HG03457 (cell line): ENCODE data around the gene ACAP3.

ENCODE experiments used
- ATAC-seq: cut with Tn5 transposase; IDR thresholded peaks from one replicate; pipeline ENCODE4 v1.9.1; 2021; ENCODE audit warnings: moderate number of reproducible peaks; ENCODE audit not compliant: unreplicated experiment

ACAP3 gene

DNA sequence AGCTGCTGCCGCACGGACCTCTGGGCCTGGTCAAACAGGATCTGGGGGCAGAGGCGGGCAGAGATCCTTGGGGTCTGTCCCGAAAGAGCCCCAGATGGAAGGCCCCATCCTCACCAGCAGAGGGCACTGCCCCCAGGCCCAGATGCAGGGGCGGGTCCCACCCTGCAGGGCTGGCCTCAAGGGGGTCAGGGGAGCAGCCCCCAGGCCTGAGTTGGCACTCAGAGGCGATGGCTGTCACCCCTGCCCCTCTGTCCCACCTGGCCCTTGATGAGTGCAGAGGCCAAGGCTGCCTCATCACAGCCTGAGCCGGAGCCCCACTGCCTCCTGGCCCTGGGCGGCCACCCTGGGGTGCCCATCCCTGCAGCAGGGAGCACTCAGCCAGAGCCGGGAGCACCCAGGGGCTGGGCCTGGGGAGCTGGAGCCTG lies 5.7 kb downstream of the ACAP3 start:
- ATAC-seq, result no peak

DNA sequence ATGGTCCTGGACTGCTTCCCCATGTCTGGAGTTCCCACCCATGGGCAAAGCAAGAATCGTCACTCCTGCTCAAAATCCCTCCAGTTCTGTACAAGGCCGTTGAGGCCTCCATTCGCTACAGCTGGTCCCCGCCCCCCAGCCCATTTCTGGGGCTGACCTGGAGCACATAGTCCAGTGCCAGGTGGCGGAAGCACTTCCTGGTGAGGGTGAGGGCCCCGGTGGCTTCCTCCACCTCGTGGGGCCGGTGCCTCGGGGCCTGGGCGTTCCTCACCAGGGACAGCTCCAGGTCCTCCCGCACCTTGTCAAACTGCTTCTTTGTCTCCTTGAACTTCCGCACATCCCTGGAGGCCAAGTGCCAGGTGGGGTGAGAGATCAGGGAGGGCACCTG lies 7.4 kb downstream of the ACAP3 start:
- ATAC-seq, result no peak

DNA sequence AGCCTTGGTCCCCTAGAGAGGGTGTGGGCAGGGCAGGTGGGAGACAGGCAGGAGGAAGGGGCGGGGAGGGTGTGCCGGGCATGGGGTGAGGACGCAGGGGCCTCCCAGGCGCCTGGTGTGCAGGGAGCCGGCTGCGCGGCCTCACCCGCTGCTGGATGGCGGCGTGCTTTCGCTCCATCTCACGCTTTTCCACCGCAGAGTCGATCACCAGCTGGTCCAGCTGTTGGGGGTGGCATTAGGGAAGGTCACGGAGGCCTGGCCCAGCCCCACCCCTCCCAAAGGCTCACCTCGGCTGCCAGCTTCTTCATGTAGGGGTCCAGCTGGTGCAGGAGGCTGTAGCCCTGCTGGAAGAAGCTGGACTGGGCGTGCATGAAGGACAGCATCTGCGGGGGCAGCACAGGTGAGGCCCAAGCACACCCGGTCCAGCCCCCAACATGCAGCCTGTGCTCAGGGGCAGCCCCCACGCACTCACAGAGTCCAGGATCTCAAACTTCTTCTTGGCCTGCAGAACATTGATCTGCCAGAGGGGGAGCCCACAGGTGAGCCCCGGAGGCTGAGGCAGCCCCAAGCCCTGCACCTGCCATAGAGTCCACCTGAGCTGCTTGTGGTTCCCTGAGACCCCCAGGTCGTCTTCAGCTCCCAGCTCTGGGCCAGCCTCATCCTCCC lies 7.9 kb downstream of the ACAP3 start:
- no peak for ATAC-seq

DNA sequence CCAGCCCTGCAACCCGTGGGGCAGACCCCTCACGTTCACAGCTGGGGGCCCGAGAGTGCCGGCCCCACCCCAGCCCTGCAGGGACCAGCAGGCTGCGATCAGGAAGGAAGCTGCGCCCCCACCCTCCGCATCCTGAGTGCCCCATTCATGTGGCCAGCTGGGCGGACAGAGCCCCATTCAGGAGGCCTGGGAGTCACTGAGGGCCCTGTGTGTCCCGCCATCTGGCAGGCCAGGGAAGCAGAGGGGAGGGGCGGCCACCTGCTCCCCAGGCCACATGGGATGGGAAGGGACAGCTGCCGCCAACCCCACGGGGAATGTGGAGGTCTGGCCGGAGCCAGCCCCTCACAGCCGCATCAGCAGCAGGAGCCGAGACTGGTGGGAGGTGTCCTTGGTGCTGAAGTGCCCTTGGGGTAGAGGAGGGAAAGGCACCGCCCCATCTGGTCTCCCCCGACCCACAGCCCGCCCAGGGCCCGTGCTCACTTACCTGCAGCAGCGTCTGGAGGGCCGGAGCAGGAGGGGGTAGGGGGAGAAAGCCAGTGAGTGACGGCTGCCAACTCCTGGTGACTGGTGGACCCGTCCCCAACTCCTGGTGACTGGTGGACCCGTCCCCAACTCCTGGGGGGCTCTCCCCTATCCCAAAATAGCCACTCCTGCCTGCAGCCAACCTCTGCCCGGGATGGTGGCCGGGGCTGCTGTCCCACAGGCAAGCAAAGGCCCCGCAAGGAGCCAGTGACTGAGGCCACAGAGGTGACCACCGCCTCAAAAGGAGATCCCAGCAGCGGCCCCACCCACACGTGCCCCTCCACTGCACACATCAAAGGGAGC lies 8.7 kb downstream of the ACAP3 start:
- no peak for ATAC-seq

DNA sequence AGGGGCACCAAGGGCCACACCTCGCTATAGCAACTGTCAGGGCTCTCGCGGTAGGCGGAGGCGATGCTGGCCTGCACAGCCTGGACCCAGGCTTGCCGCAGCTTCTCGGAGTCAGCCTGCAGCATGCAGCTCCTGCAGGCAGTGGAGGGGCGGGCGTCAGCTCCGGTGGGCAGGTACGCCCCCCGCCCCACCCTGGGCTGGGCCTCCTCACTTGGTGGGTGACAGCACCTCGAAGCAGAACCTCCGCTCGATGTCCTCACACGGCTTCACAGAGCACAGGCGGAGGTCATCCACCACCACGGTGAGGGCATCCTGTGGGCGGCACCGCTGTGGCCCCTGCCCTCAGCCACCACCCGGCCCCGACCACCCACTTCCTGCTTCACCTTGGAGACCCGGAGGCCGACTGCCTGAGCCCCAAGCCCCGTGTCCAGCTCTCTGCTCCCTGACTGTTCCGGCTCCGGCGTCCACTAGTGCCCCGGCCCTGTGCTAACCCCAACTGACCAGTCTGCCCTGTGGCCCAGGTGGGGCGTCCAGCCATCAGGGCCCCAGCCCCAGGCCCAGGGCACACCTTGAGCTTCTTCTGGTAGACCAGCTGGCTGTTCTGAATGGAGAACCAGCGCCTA lies 9.8 kb downstream of the ACAP3 start:
- ATAC-seq, result no peak

DNA sequence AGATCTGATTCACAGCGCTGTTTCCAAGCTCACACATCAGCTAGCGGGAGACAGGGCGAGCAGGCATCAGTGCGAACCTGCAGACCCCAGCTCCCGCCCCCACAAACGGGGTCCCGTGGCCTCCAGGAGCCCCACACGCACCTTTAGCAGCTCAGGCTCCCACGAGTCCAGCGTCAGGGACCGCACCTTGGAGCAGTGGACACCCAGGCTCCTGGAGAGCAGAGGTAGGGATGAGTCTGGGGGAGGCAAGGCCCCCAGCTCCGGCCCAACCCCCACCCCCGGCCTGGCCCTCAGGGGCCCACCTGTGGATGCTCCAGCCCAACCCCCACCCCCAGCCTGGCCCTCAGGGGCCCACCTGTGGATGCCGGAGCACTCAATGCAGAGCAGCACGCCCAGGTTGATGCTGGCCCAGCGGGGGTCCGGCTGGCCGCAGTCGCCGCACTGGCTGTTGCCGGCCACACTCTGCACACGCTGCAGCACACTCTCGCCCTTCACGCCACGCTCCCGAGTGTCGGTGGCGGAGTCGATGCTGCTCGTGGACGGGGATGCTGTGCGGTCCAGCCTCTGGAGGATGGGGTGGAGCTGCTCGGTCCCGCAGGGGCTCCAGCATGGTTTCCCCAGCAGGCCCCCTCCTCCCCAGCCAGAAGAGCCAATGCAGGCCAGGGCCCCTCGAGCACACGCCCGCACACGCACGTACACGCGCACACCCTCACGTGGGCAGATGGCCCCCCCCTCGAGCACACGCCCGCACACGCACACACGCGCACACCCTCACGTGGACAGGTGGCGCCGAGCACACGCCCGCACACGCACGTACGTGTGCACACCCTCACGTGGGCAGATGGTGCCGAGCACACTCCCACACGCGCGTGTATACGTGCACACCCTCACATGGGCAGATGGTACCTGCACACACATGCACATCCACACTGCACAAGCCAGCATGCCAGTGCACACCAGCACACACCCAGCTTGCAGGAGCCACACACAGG lies 11.4 kb downstream of the ACAP3 start:
- ATAC-seq, result no peak

DNA sequence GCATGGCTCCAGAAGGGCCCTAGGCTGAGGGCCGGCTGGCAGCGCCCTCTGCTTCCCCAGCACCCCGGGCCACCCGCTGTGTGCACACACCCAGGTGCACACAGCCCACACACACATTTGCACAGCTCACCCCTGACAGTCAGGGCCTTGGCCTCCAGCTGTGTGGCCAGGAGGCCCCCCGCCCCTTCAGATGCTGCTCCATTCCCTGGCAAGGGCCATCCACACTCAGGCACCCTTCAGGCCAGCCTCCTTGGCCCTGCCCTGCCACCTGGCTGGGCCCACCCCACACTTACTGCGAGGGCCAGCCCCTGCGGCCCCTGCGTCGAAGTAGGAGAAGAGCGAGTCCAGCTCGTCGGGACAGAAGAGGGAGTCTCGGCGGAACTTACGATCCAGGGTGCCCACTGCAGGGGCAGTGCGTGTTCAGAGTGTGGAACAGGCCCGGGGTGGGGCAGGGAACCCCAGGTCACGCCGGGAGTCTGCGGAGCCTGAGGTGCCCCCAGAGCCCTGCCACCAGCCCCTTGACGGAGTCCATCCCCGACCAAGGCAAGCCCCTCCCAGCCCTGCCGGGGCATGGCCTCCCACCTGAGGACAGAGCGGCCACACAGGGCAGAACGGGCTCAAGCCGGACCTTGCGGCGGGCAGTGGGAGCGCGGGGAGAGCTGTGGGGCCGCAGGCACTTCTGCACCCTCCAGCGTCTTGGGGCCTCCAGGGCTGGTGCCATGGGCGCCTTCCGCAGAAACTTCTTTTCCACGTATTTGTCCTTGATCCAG lies 12.4 kb downstream of the ACAP3 start:
- no peak for ATAC-seq

DNA sequence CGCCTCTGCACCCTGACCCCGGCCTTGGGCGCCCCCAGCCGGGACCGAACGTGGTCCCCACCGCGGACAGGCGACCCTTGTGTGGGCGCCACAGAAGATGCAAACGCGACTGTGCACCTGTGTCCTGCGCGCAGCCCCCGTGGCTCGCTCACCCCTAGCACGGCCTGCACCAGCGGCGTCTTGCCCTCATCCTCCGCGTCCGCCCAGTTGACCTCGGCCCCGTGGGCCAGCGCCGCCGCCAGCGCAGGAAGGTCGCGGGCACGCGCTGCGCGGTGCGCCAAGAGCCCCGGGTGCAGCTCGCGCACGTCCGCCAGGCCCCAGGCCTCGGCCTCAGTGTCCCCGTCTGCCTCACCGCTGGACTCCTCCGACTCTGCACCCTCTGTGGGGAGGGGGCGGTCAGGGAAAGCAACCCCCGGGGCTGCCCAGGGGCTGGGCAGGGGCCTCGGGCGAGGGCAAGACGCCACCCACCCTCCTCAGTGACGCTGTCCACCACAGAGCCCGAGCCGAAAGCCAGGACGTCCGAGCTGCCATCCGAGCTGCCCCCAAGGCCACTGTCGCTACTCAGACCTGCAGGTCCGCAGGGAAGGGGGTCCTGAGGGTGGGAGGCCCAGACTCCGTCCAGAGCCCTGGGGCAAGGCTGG lies 13.4 kb downstream of the ACAP3 start:
- ATAC-seq, result no peak

DNA sequence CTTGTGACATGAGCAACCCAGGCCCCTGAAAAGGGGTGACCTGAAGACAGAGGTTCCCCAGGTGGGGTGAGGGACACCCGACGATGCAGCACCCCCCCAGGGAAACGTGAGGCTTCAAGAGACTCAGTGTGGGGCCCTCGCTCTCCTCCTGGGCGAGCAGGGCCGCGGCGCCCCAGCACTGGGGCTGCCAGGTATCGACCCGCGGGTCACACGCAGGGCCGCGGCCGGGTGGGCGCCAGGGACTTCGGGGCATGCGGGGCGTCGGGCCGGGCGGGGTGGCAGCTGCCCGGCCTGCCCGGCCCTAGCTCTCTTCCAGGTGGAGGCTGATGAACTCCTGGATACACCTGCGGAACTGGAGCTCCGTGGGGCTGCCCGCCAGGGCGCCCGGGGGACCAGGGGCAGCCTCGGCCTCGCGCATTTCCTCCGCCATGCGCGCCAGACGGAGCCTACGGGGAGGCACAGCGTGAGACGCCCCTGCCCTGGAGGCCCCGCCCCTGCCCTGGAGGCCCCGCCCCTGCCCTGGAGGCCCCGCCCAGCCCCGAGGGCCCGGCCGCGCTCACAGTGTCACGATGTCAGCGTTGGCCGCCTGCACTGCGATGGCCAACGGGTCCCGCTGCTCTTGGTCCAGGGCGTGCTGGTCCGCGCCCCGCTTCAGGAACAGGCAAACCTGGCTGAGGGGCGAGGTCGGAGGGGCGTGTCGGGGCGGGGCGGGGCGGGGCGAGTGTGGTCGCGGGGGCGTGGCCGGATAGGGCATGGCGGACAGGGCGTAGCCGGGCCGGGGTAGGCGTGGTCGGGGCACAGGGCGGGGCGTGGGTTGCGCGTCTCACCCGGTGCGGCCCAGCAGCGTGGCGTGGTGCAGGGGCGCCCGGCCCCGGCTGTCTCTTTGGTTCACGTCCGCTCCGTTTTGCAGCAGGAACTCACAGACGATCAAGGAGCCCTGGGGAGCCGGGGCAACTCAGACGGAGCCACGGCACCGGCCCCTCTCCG lies 14.2 kb downstream of the ACAP3 start:
- ATAC-seq, result no peak

DNA sequence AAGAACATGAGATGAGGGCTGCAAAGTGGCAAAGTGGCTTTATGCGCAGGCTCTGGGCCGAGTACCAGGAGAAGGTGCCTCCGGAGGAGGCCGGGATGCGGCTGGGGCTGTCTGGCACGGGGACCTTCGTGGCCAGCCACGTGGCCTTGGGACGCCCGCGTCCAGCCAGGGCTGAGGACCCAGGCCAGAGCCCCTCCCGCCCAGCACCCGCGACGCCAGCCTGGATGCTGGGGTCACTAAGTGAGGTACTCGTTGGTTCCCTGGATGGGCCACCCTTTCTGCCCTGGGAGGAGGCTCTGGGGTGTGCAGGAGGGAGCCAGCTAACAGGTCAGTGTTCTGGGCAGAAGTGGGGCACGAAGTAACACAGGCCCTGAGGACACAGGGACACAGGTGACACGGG lies 14.9 kb downstream of the ACAP3 start:
- no peak for ATAC-seq

DNA sequence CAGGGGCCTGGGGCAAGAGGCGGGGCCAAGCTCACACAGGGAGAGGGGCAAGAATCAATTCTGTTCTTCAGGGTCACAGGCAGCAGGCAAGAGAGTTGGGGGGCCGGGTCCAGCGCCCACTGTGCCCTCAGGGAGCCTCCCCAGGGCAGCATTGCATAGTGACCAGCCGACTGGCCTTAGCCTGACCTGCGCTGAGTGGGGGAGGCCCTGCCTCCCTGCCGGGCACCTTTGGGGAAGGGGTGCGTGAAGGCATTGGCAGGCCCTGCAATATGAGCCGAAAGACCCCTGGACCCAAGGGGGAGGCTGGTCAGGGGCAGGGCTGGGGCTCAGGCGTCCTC lies 15.3 kb downstream of the ACAP3 start:
- ATAC-seq, result no peak

DNA sequence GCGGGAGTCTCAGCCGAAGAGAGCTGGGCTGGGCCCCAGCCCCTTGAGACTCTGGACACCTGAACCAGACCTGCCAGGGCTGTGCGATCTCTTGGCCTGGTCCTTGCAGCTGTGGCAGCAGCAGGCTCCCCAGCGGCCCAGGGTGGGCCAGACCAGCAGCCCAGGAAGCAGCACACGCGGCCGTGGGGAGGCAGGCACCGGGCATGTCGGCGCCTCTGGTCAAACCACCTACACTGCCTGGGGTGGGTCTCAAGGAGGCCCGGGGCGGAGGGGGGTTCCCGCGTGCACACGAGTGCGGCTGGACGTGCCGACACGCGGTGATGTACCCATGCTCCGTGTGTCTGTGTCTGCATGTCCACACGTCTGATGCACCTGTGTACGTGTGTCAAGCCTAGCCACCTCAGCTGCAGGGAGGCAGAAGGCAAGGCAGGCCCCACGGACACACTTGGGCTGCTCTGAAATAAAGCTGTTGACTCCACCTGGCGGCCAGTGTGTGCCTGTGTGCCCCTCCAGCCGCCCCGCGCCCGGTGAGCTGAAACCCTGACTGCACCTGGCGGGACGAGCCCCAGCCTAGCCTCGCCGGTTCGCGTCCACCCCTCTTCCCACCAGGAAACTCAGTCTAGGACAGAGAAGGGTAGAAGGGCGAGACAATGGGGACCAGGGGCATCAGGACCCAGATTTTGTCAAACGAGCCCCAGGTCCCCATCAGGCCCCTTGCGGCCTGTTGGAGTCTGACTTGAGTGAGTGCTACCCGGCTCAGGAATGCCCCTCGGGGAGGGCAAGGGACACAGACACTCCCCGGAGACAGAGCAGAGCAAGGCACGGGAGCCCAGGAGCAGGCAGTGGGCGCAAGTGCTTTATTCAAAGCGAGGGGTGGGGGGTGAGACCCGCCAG lies 15.9 kb downstream of the ACAP3 start:
- ATAC-seq, result no peak

DNA sequence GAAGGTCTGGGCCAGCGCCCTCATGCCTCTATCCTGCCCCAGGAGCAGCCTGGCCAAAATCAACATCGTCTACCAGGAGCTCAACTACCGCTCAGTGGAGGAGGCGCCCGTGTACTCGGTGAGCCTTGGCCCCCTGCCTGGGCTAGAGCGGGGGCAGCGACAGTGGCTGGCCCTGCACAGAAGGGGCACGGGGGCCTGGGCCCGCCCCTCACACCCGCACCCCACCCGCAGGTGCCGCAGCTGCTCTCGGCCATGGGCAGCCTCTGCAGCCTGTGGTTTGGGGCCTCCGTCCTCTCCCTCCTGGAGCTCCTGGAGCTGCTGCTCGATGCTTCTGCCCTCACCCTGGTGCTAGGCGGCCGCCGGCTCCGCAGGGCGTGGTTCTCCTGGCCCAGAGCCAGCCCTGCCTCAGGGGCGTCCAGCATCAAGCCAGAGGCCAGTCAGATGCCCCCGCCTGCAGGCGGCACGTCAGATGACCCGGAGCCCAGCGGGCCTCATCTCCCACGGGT lies 16.7 kb downstream of the ACAP3 start:
- ATAC-seq, result no peak

DNA sequence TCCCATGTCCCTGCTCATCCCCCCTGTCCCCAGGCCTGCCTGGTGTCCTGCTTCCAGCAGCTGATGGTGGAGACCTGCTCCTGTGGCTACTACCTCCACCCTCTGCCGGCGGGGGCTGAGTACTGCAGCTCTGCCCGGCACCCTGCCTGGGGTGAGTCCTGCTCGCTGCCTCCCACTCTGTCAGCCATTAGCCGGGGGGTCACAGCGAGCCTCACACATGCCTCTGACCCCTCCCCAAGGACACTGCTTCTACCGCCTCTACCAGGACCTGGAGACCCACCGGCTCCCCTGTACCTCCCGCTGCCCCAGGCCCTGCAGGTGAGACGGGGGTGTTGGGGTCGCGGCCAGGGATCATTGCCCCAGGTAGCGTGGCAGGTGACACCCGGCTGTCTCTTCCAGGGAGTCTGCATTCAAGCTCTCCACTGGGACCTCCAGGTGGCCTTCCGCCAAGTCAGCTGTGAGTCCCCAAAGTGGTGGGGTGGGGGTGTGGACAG lies 17.4 kb downstream of the ACAP3 start:
- no peak for ATAC-seq

DNA sequence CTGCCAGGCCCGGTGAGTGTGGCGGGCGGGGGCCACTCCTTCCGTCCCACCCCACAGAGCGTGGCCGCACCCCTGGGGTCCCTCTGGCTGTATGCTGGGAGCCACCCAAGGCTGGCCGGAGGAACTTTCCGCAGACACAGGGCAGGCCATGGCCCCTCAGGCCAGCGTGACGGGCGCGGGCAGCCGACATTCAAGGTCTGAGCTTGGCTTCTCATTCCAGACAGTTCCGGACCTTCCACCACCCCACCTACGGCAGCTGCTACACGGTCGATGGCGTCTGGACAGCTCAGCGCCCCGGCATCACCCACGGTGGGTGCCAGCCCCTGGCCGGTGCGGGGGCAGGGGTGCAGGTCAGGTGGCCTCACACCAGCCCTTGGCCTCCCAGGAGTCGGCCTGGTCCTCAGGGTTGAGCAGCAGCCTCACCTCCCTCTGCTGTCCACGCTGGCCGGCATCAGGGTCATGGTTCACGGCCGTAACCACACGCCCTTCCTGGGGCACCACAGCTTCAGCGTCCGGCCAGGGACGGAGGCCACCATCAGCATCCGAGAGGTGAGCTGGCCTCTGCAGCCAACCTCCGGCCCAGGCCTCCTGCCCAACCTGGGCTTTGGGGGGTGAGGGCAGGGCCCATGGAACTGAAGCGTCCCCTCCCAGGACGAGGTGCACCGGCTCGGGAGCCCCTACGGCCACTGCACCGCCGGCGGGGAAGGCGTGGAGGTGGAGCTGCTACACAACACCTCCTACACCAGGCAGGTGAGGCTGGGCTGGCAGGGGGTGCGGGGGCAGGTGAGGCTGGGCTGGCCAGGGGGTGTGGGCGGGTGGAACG lies 20.2 kb downstream of the ACAP3 start:
- no peak for ATAC-seq
